GM13976 (cell line): ENCODE measurements around the gene CD14.
A peak's percentile ranks its signal among the peaks of the same experiment; 100 is the strongest.
"Not testable (repeated sequence)": the region's sequence is repeated elsewhere in the genome, so short reads cannot be mapped to it uniquely, and the experiment has no call there.

Source experiments
- DNase-seq: peaks from one replicate; pipeline ENCODE4 v3.0.0; 2012; ENCODE audit warnings: low spot score
- CTCF ChIP-seq: IDR thresholded peaks from 2 replicates; pipeline ENCODE4 v1.5.1; 2012; ENCODE audit warnings: borderline replicate concordance, mild to moderate bottlenecking; ENCODE audit not compliant: insufficient read depth; ENCODE audit errors: extremely low read depth, missing control alignments, control extremely low read depth
- in situ Hi-C: fragments of 300-500 bp; cut with MboI; formaldehyde crosslinking; loops from one replicate; pipeline ENCODE4 v1.12.0; 2022; ENCODE audit warnings: low sequenced_read_pairs, mixed read lengths, inconsistent platforms; ENCODE audit not compliant: unreplicated experiment

CD14 gene

GRCh38 chr5:140672455-140673186, 39.6 kb upstream of the CD14 start:
- in situ Hi-C loops: no loop called here
- no peak for TF ChIP-seq CTCF
- no peak for DNase-seq

GRCh38 chr5:140671472-140672125, 38.6 kb upstream of the CD14 start:
- no peak for DNase-seq
- in situ Hi-C loops: no loop called here
- TF ChIP-seq CTCF: no peak

- DNase-seq, in situ Hi-C loops: not testable (repeated sequence)
Observed at GRCh38 chr5:140671035-140671434, 38.1 kb upstream of the CD14 start.

GRCh38 chr5:140664359-140665119, 31.6 kb upstream of the CD14 start, which contains the start of gene WDR55:
Gene WDR55, plus strand, starts transcription at chr5:140664904. Its CDS starts 9 bp downstream, at chr5:140664913.
- in situ Hi-C loops: no loop called here
- TF ChIP-seq CTCF: no peak
- DNase-seq: peak; percentile 95

GRCh38 chr5:140664030-140664358, 31.0 kb upstream of the CD14 start:
- no peak for DNase-seq
- no peak for TF ChIP-seq CTCF
- in situ Hi-C loops: no loop called here

- DNase-seq, in situ Hi-C loops: not testable (repeated sequence)
Observed at GRCh38 chr5:140660371-140660770, 27.4 kb upstream of the CD14 start.

GRCh38 chr5:140658870-140659269, 25.9 kb upstream of the CD14 start:
- in situ Hi-C loops: no loop called here
- no peak for TF ChIP-seq CTCF
- DNase-seq: no peak
